Measurements from ENCODE around the gene SVIL.

- no peak for TF ChIP-seq CTCF (conservative IDR thresholded peaks at IDR 0.05; ENCODE audit: low read length)
- TF ChIP-seq EZH2phosphoT487 (IDR thresholded peaks at IDR 0.05; ENCODE audit: borderline replicate concordance), result no peak
Measured at GRCh38 chr10:29656451-29656992, 21.8 kb upstream of the SVIL start.
